Trophoblast cell (in vitro differentiated cells and primary cell): ENCODE data around the gene PRPSAP1.

Experiments
- DNase-seq, 2 donors: peaks; one replicate each; pipeline ENCODE4 v3.0.0-alpha.2; 2016
- H2AFZ ChIP-seq: 2 replicates; pipeline ENCODE4 v1.6.1; 2013; ENCODE audit warnings: low read length, moderate library complexity, mild to moderate bottlenecking; ENCODE audit not compliant: insufficient read depth, poor library complexity
- H2AK5ac ChIP-seq: 2 replicates; pipeline ENCODE4 v1.6.1; 2013; ENCODE audit warnings: mild to moderate bottlenecking, low read length
- H2BK120ac ChIP-seq: 2 replicates; pipeline ENCODE4 v1.6.1; 2013; ENCODE audit warnings: low read length, mild to moderate bottlenecking, moderate library complexity; ENCODE audit not compliant: insufficient read depth, poor library complexity
- H2BK12ac ChIP-seq: 2 replicates; pipeline ENCODE4 v1.6.1; 2013; ENCODE audit warnings: mild to moderate bottlenecking, low read length, moderate library complexity
- H2BK5ac ChIP-seq: 2 replicates; pipeline ENCODE4 v1.6.1; 2013; ENCODE audit warnings: low read length, low read depth, moderate library complexity, mild to moderate bottlenecking; ENCODE audit not compliant: poor library complexity
- H3K14ac ChIP-seq: 2 replicates; pipeline ENCODE4 v1.6.1; 2013; ENCODE audit warnings: mild to moderate bottlenecking, low read length
- H3K18ac ChIP-seq: 2 replicates; pipeline ENCODE4 v1.6.1; 2013; ENCODE audit warnings: mild to moderate bottlenecking, low read length
- H3K23ac ChIP-seq: 2 replicates; pipeline ENCODE4 v1.6.1; 2013; ENCODE audit warnings: low read length
- H3K27ac ChIP-seq: 2 replicates; pipeline ENCODE4 v1.5.1; 2013; ENCODE audit warnings: low read depth, mild to moderate bottlenecking, inconsistent platforms, low read length, moderate library complexity
- H3K27me3 ChIP-seq: 2 replicates; pipeline ENCODE4 v1.6.1; 2013; ENCODE audit warnings: inconsistent platforms, mild to moderate bottlenecking, low read length, moderate library complexity; ENCODE audit not compliant: insufficient read depth
- H3K36me3 ChIP-seq, 2 experiments: 1 replicate in 1 of 2; 2 replicates in 1 of 2; pipeline ENCODE4 v1.6.1; 2013; ENCODE audit warnings: low read length in 2 of 2, mild to moderate bottlenecking in 2 of 2, moderate library complexity in 1 of 2; ENCODE audit not compliant: insufficient read depth in 2 of 2, control insufficient read depth in 1 of 2
- H3K4ac ChIP-seq: 2 replicates; pipeline ENCODE4 v1.6.1; 2013; ENCODE audit warnings: low read depth, mild to moderate bottlenecking, low read length, moderate library complexity
- H3K4me1 ChIP-seq, 2 experiments: 1 replicate in 1 of 2; 2 replicates in 1 of 2; pipeline ENCODE4 v1.6.1; 2013; ENCODE audit warnings: low read length in 2 of 2, mild to moderate bottlenecking in 2 of 2, moderate library complexity in 1 of 2; ENCODE audit not compliant: insufficient read depth in 2 of 2, control insufficient read depth in 1 of 2
- H3K4me2 ChIP-seq: 2 replicates; pipeline ENCODE4 v1.6.1; 2013; ENCODE audit warnings: inconsistent platforms, mild to moderate bottlenecking, low read length, moderate library complexity
- H3K4me3 ChIP-seq: 2 replicates; pipeline ENCODE4 v1.5.1; 2013; ENCODE audit warnings: mild to moderate bottlenecking, low read depth, low read length, inconsistent platforms
- H3K79me1 ChIP-seq: one replicate; pipeline ENCODE4 v1.6.1; 2013; ENCODE audit warnings: low read length
- H3K79me2 ChIP-seq: 2 replicates; pipeline ENCODE4 v1.6.1; 2013; ENCODE audit warnings: low read length, mild to moderate bottlenecking; ENCODE audit not compliant: control insufficient read depth, insufficient read depth, poor library complexity
- H3K9ac ChIP-seq: 2 replicates; pipeline ENCODE4 v1.6.1; 2013; ENCODE audit warnings: mild to moderate bottlenecking, low read length
- H3K9me3 ChIP-seq: 2 replicates; pipeline ENCODE4 v1.6.1; 2013; ENCODE audit warnings: low read depth, mild to moderate bottlenecking, control low read depth, inconsistent platforms, low read length; ENCODE audit not compliant: insufficient read depth
- H4K12ac ChIP-seq: 2 replicates; pipeline ENCODE4 v1.6.1; 2013; ENCODE audit warnings: low read depth, mild to moderate bottlenecking, low read length, moderate library complexity
- H4K8ac ChIP-seq: 2 replicates; pipeline ENCODE4 v1.6.1; 2013; ENCODE audit warnings: low read depth, mild to moderate bottlenecking, low read length, moderate library complexity
- H4K91ac ChIP-seq: one replicate; pipeline ENCODE4 v1.6.1; 2013; ENCODE audit warnings: low read depth, mild to moderate bottlenecking, low read length, moderate library complexity
- WGBS: extraction: QIAGEN DNeasy Blood & Tissue Kit; methylation state at CpG from one replicate; pipeline ENCODE4 v1.1.7; 2013; ENCODE audit warnings: missing lambda C conversion rate; ENCODE audit not compliant: insufficient read length, insufficient coverage; ENCODE audit errors: extremely low coverage; 5-methylcytosine and 5-hydroxymethylcytosine counted together

The PRPSAP1 gene

DNA sequence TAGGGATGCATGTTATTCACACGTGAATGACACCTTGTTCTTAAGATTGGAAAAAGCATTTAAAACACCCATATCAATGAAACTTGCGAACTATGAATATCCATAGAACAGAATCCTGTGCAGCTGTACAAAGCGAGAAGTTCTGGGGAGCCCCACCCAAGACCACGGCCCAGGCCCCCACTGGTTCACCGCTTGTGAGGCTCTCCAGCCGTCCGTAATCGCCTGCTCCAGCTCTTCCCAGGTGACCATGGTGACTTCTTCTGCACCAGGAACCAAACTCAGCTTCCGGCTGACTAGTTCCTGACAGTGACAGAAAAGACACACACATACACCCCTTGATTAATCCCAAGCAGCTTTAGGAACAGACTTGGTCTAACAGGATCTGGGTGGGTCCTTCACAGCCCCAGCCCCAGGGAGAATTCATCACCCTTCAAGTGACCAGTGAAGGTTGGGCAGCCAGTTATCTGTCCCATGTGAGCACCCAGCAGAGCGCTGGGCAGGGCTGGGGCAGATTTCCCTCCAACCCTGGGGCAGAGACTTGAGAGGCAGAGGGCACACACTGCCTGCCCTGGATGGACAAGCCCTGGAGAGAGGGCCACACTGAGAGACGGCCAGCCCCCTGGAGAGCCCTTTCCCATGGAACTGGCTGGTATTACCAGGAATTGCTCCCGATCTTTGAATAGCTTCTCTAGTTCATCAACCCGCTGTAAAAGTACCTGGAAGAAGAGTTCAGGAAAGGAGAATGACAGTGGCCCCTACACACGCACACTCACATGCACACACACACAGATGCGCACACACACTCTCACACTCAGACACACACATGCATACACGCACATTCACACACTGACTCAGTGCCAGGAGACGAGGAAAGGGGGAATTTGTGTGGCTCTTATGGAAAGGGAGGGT lies 49.2 kb downstream of the PRPSAP1 start:
- no peak overlapping the region for H3K4ac ChIP-seq
- no peak overlapping the region for H3K4me2 ChIP-seq
- no peak overlapping the region for H2AFZ ChIP-seq
- H3K4me1 ChIP-seq, result no peaks in the 10 kb centered on the region
- no peak overlapping the region for H3K14ac ChIP-seq
- no peak overlapping the region for H2AK5ac ChIP-seq
- H2BK5ac ChIP-seq, result no peak overlapping the region
- H3K23ac ChIP-seq, result no peak overlapping the region
- H3K4me3 ChIP-seq, result no peak overlapping the region
- H3K9me3 ChIP-seq, result peaks cover 2% of the 10 kb centered on the region
- peaks cover 10 to 11% of the 10 kb centered on the region in 2 experiments for H3K36me3 ChIP-seq
- no peak overlapping the region for H4K91ac ChIP-seq
- H4K12ac ChIP-seq, result no peak overlapping the region
- H2BK12ac ChIP-seq, result no peak overlapping the region
- no peak overlapping the region for H3K9ac ChIP-seq
- no CpG with 5 or more reads among the region's 17 CpGs for WGBS
- H3K27ac ChIP-seq, result no peak overlapping the region
- H2BK120ac ChIP-seq, result no peak overlapping the region
- H3K79me1 ChIP-seq, result no peaks in the 10 kb centered on the region
- H3K18ac ChIP-seq, result no peak overlapping the region
- no peak for DNase-seq
- no peaks in the 10 kb centered on the region for H3K79me2 ChIP-seq
- no peak overlapping the region for H4K8ac ChIP-seq
- no peaks in the 10 kb centered on the region for H3K27me3 ChIP-seq

DNA sequence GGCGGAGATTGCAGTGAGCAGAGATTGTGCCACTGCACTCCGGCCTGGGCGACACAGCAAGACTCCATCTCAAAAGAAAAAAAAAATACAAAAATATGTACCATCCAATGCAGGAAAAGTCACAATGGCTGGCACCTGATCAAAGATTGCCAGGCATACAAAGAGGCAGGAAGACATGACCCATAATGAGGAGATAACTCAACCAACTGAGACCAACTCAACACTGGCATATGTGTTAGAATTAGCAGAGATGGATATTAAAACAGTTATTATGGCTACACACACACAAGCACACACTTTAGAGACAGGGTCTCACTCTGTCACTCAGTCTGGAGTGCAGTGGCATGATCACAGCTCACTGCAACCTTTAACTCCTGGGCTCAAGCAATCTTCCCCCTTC lies 56.3 kb downstream of the PRPSAP1 start:
- DNase-seq, result no peak
- Histone ChIP-seq H3K23ac (no peak overlapping the region), H2AK5ac (no peak overlapping the region), H3K27me3 (no peaks in the 10 kb centered on the region), H3K9me3 (peaks cover under 1% of the 10 kb centered on the region), H3K79me1 (no peaks in the 10 kb centered on the region), H3K79me2 (no peaks in the 10 kb centered on the region), H3K36me3 (peaks cover 9 to 13% of the 10 kb centered on the region in 2 experiments), H4K8ac (no peak overlapping the region), H3K4me2 (no peak overlapping the region), H2BK120ac (no peak overlapping the region), H4K91ac (no peak overlapping the region), H3K18ac (no peak overlapping the region), H2BK5ac (no peak overlapping the region), H2AFZ (no peak overlapping the region), H3K27ac (no peak overlapping the region), H4K12ac (no peak overlapping the region), H3K9ac (no peak overlapping the region), H2BK12ac (no peak overlapping the region), H3K4me1 (no peaks in the 10 kb centered on the region), H3K14ac (no peak overlapping the region), H3K4me3 (no peak overlapping the region), H3K4ac (no peak overlapping the region)
- WGBS, result no CpG with 5 or more reads among the region's 3 CpGs

DNA sequence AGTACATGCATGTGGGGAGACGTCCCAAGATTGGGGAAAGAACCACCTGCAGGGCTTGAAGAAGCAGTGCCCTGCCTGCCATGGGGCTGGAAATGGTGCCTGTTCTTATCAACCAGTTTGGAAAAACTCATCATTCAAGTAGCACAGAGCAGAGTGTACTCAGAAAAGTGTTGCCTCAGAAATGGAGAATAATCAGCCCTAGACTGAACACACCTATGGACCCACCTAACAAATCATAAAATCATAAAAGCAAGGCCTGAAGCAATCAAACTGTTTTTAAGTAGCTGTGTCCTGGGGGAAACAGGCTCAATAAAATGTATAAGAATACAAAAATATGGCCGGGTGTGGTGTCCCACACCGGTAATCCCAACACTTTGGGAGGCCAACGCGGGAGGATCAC lies 56.8 kb downstream of the PRPSAP1 start:
- Histone ChIP-seq H4K12ac (no peak overlapping the region), H3K27me3 (no peaks in the 10 kb centered on the region), H3K27ac (no peak overlapping the region), H4K91ac (no peak overlapping the region), H3K23ac (no peak overlapping the region), H3K4ac (no peak overlapping the region), H2AFZ (no peak overlapping the region), H3K9me3 (peaks cover 4% of the 10 kb centered on the region), H2AK5ac (no peak overlapping the region), H3K4me2 (no peak overlapping the region), H2BK5ac (no peak overlapping the region), H3K79me2 (no peaks in the 10 kb centered on the region), H3K79me1 (no peaks in the 10 kb centered on the region), H2BK12ac (no peak overlapping the region), H3K9ac (no peak overlapping the region), H3K36me3 (peaks cover 9 to 17% of the 10 kb centered on the region in 2 experiments), H3K14ac (no peak overlapping the region), H4K8ac (no peak overlapping the region), H3K18ac (no peak overlapping the region), H3K4me1 (no peaks in the 10 kb centered on the region), H2BK120ac (no peak overlapping the region), H3K4me3 (no peak overlapping the region)
- no peak for DNase-seq
- WGBS, result no CpG with 5 or more reads among the region's 5 CpGs

DNA sequence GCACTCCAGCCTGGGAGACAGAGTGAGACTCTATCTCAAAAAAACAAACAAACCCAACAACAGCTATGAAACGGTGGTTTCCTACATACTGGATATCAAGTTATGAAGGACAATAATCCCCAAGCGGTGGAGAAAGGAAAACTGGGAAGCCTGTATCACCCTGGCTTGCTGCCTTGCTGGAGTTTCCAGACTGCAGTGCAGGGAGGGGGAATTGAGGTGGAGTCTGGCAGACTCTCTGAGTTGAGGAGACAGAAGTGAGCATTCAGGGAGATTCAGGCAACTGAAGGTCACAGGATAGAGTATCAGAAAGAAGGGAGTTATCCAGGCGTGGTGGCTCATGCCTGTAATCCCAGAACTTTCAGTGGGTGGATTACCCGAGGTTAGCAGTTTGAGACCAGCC lies 57.5 kb downstream of the PRPSAP1 start:
- H3K4me1 ChIP-seq, result no peaks in the 10 kb centered on the region
- no peak overlapping the region for H3K4me3 ChIP-seq
- WGBS, result no CpG with 5 or more reads among the region's 4 CpGs
- H3K27me3 ChIP-seq, result no peaks in the 10 kb centered on the region
- no peak overlapping the region for H4K8ac ChIP-seq
- no peak overlapping the region for H3K4me2 ChIP-seq
- no peak overlapping the region for H4K12ac ChIP-seq
- H2AFZ ChIP-seq, result no peak overlapping the region
- no peak overlapping the region for H2BK120ac ChIP-seq
- no peak overlapping the region for H2AK5ac ChIP-seq
- no peaks in the 10 kb centered on the region for H3K79me1 ChIP-seq
- no peak overlapping the region for H2BK12ac ChIP-seq
- no peak overlapping the region for H3K9ac ChIP-seq
- no peak overlapping the region for H3K14ac ChIP-seq
- H3K9me3 ChIP-seq, result peaks cover 4% of the 10 kb centered on the region
- H3K36me3 ChIP-seq, result peaks cover 9 to 24% of the 10 kb centered on the region in 2 experiments
- H3K4ac ChIP-seq, result no peak overlapping the region
- H3K27ac ChIP-seq, result no peak overlapping the region
- DNase-seq, result no peak
- no peaks in the 10 kb centered on the region for H3K79me2 ChIP-seq
- no peak overlapping the region for H3K23ac ChIP-seq
- H2BK5ac ChIP-seq, result no peak overlapping the region
- H3K18ac ChIP-seq, result no peak overlapping the region
- H4K91ac ChIP-seq, result no peak overlapping the region
